WI38 (cell line): Measurements from ENCODE around the gene CFAP100.

Source experiments
- H3K4me3 ChIP-seq: 2 replicates; pipeline ENCODE4 v1.5.1; 2011; ENCODE audit warnings: low read depth, mild to moderate bottlenecking, control low read depth, low read length
- CTCF ChIP-seq: IDR thresholded peaks from 2 replicates; pipeline ENCODE4 v1.5.1; 2012; ENCODE audit warnings: low read depth, mild to moderate bottlenecking, control low read depth, low read length

CFAP100 gene

GRCh38 chr3:126365351-126366277 lies 29.1 kb upstream of the CFAP100 start:
- TF ChIP-seq CTCF = no peak
- no peak overlapping the region for H3K4me3 ChIP-seq

- no peak overlapping the region for H3K4me3 ChIP-seq
- TF ChIP-seq CTCF = no peak
These were observed 27.3 kb upstream of the CFAP100 start for GRCh38 chr3:126367316-126367805.

GRCh38 chr3:126369490-126369889 lies 25.2 kb upstream of the CFAP100 start:
- TF ChIP-seq CTCF = no peak
- no peak overlapping the region for H3K4me3 ChIP-seq

GRCh38 chr3:126370055-126370454 lies 24.7 kb upstream of the CFAP100 start:
- no peak for TF ChIP-seq CTCF
- no peak overlapping the region for H3K4me3 ChIP-seq

GRCh38 chr3:126370606-126371005 lies 24.1 kb upstream of the CFAP100 start:
- no peak for TF ChIP-seq CTCF
- no peak overlapping the region for H3K4me3 ChIP-seq

GRCh38 chr3:126371096-126371705 lies 23.5 kb upstream of the CFAP100 start:
- no peak overlapping the region for H3K4me3 ChIP-seq
- no peak for TF ChIP-seq CTCF
